GM12878 (cell line): ENCODE results near the gene EIF5A. TPM values are rescaled to one million over a fixed set of nuclear protein-coding genes. Genes with fewer than 3 reads are reported as not detected.

Source experiments
- BACH1 ChIP-seq: fragments of 450-650 bp; IDR thresholded peaks from 2 replicates; pipeline ENCODE4 v1.6.1; 2017; ENCODE audit warnings: mild to moderate bottlenecking, borderline replicate concordance
- DPF2 ChIP-seq: fragments of 450-650 bp; IDR thresholded peaks from 2 replicates; pipeline ENCODE4 v1.6.1; 2017; ENCODE audit warnings: mild to moderate bottlenecking
- ETV6 ChIP-seq, 2 experiments: fragments of 450-650 bp in 1 of 2; IDR thresholded peaks in 1 of 2; conservative IDR thresholded peaks in 1 of 2; 2 replicates each; pipeline ENCODE4 v1.6.1; 2014; ENCODE audit warnings: antibody characterized with exemption in 1 of 2, borderline replicate concordance in 1 of 2, low read depth in 1 of 2, mild to moderate bottlenecking in 1 of 2, moderate library complexity in 1 of 2
- GATAD2B ChIP-seq: fragments of 450-650 bp; conservative IDR thresholded peaks from 2 replicates; pipeline ENCODE4 v1.6.1; 2017; ENCODE audit warnings: low read depth, mild to moderate bottlenecking, moderate library complexity
- IKZF2 ChIP-seq, 2 experiments: fragments of 450-650 bp; IDR thresholded peaks; 2 replicates each; pipeline ENCODE4 v1.6.1; 2017; ENCODE audit warnings: mild to moderate bottlenecking in 2 of 2, moderate library complexity in 2 of 2
- IRF4 ChIP-seq: IDR thresholded peaks from 2 replicates; pipeline ENCODE4 v1.6.1; 2011; ENCODE audit warnings: low read depth, low read length
- KAT2A ChIP-seq: conservative IDR thresholded peaks from 2 replicates; pipeline ENCODE4 v1.6.1; 2011; ENCODE audit warnings: low read depth, low read length; ENCODE audit not compliant: control insufficient read depth
- KDM1A ChIP-seq: fragments of 200-600 bp; sonication (generic); IDR thresholded peaks from 2 replicates; pipeline ENCODE4 v1.6.1; 2016; ENCODE audit warnings: borderline replicate concordance
- MEF2A ChIP-seq: IDR thresholded peaks from 2 replicates; pipeline ENCODE4 v1.6.1; 2011; ENCODE audit warnings: low read depth, mild to moderate bottlenecking, low read length, moderate library complexity; ENCODE audit not compliant: insufficient read depth
- MEF2B ChIP-seq: fragments of 450-650 bp; IDR thresholded peaks from 2 replicates; pipeline ENCODE4 v1.6.1; 2018; ENCODE audit warnings: mild to moderate bottlenecking, moderate library complexity; ENCODE audit not compliant: partially characterized antibody, poor library complexity, severe bottlenecking
- NR2F1 ChIP-seq: fragments of 450-650 bp; conservative IDR thresholded peaks from 2 replicates; pipeline ENCODE4 v1.6.1; 2017; ENCODE audit warnings: mild to moderate bottlenecking
- PAX5 ChIP-seq: IDR thresholded peaks from 2 replicates; pipeline ENCODE4 v1.6.1; 2011; ENCODE audit warnings: low read depth, low read length, borderline replicate concordance
- RB1 ChIP-seq: fragments of 450-650 bp; formaldehyde crosslinking; IDR thresholded peaks from 2 replicates; pipeline ENCODE4 v1.6.1; 2017; ENCODE audit warnings: mild to moderate bottlenecking, borderline replicate concordance
- SMAD5 ChIP-seq: IDR thresholded peaks from 2 replicates; pipeline ENCODE4 v1.6.1; 2016; ENCODE audit warnings: antibody characterized with exemption, low read depth
- SMARCA5 ChIP-seq: fragments of 450-650 bp; IDR thresholded peaks from 2 replicates; pipeline ENCODE4 v1.6.1; 2017; ENCODE audit warnings: mild to moderate bottlenecking
- SMC3 ChIP-seq: IDR thresholded peaks from 2 replicates; pipeline ENCODE4 v1.6.1; 2011; ENCODE audit warnings: low read length, improper control_type of control experiment, borderline replicate concordance
- TARDBP ChIP-seq: IDR thresholded peaks from 2 replicates; pipeline ENCODE4 v1.6.1; 2016; ENCODE audit warnings: borderline replicate concordance
- ZBTB40 ChIP-seq: fragments of 450-650 bp; IDR thresholded peaks from 2 replicates; pipeline ENCODE4 v1.6.1; 2016; ENCODE audit warnings: mild to moderate bottlenecking, moderate library complexity, borderline replicate concordance
- polyA plus RNA-seq, 11 experiments: library from polyadenylated mRNA; depleted of rRNA in 4 of 11; unstranded in 6 of 11; stranded (reverse) in 5 of 11; fragments of >200 nt; fragmentation: Nextera tagmentation in 4 of 11; fragmentation: Illumina TruSeq in 1 of 11; extraction: Ambion mirVana in 4 of 11; extraction: Trizol in 1 of 11; gene quantifications; 1 replicate in 1 of 11; 2 replicates in 10 of 11; pipeline versions ENCODE4 v1.2.1 to v1.2.3, GENCODE V29; 2011 to 2016; ENCODE audit warnings: inconsistent platforms in 2 of 11, missing spikeins in 2 of 11, low read depth in 1 of 11
- total RNA-seq, 4 experiments: library from RNA; depleted of rRNA in 3 of 4; stranded (reverse); fragments of >200 nt in 3 of 4; fragmentation: Illumina TruSeq in 1 of 4; extraction: Trizol in 1 of 4; gene quantifications; 2 replicates each; pipeline versions ENCODE4 v1.2.1 to v1.2.3, GENCODE V29; 2013 to 2021
- TF ChIP-seq, protein P1 (sequence below): fragments of 450-650 bp; IDR thresholded peaks from 2 replicates; pipeline ENCODE4 v1.6.1; 2017; ENCODE audit warnings: mild to moderate bottlenecking
- TF ChIP-seq, protein P2 (sequence below): IDR thresholded peaks from 2 replicates; pipeline ENCODE4 v1.6.1; 2012; ENCODE audit warnings: low read length, inconsistent platforms
- TF ChIP-seq, protein P3 (sequence below): fragments of 450-650 bp; IDR thresholded peaks from 2 replicates; pipeline ENCODE4 v1.6.1; 2018; ENCODE audit warnings: mild to moderate bottlenecking, low read depth, moderate library complexity; ENCODE audit not compliant: partially characterized antibody

EIF5A gene
- total and polyA plus RNA-seq, 10 of the 15 experiments (the other 5 are each of a cell fraction or from before 2014, with no cell fraction given), result 26.5 to 1,792 (median 944) TPM

DNA sequence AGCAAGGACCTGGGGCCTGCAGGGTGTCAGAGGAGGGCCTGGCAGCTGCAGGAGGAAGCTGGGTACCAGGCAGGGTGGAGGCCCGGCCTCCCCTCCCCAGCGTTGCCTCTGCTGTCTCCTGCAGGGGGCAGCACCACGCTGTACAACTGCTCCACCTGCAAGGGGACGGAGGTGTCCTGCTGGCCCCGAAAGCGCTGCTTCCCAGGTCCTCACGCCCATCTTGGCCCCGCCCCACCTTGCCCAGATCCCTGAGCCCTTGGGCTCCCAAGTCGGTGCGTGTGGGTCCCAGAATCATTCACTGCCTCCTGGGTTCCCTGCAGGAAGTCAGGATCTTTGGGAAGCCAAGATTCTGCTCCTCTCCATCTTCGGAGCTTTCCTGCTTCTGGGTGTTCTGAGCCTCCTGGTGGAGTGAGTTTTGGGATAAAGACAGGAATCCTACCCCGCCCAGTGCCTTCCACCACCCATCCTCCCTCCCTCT is 48.7 kb downstream of the EIF5A start (continued):
- TF ChIP-seq, protein P1, sequence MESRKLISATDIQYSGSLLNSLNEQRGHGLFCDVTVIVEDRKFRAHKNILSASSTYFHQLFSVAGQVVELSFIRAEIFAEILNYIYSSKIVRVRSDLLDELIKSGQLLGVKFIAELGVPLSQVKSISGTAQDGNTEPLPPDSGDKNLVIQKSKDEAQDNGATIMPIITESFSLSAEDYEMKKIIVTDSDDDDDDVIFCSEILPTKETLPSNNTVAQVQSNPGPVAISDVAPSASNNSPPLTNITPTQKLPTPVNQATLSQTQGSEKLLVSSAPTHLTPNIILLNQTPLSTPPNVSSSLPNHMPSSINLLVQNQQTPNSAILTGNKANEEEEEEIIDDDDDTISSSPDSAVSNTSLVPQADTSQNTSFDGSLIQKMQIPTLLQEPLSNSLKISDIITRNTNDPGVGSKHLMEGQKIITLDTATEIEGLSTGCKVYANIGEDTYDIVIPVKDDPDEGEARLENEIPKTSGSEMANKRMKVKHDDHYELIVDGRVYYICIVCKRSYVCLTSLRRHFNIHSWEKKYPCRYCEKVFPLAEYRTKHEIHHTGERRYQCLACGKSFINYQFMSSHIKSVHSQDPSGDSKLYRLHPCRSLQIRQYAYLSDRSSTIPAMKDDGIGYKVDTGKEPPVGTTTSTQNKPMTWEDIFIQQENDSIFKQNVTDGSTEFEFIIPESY, result no peak
- TF ChIP-seq MEF2A (0 out of 2 replicates have a peak, but pooled peaks have one; percentile 5), PAX5 (0 out of 2 replicates have a peak, but pooled peaks have one; percentile 27), SMARCA5 (peak; percentile 98), ZBTB40 (no peak), IKZF2 (IDR thresholded peaks at IDR 0.05) (peak in 1 of 2 experiments; percentile 26; a peak in 2 of 4 replicates), NR2F1 (peak; percentile 32; the same call in 1 of the 2 replicates), MEF2B (no peak), IRF4 (peak; percentile 56; the same call in 1 of the 2 replicates), KAT2A (no peak), RB1 (peak; percentile 54; the same call in 1 of the 2 replicates), SMAD5 (no peak), DPF2 (0 out of 2 replicates have a peak, but pooled peaks have one; percentile 41), SMC3 (peak; percentile 85), ETV6 (conservative IDR thresholded peaks at IDR 0.05 in 1 of 2, IDR thresholded peaks at IDR 0.05 in 1 of 2; ENCODE audit: borderline replicate concordance in 1 of 2, low read depth in 1 of 2) (no peak), KDM1A (no peak), BACH1 (0 out of 2 replicates have a peak, but pooled peaks have one; percentile 28), TARDBP (no peak), GATAD2B (peak; percentile 68; the same call in 1 of the 2 replicates)
- TF ChIP-seq, protein P2, sequence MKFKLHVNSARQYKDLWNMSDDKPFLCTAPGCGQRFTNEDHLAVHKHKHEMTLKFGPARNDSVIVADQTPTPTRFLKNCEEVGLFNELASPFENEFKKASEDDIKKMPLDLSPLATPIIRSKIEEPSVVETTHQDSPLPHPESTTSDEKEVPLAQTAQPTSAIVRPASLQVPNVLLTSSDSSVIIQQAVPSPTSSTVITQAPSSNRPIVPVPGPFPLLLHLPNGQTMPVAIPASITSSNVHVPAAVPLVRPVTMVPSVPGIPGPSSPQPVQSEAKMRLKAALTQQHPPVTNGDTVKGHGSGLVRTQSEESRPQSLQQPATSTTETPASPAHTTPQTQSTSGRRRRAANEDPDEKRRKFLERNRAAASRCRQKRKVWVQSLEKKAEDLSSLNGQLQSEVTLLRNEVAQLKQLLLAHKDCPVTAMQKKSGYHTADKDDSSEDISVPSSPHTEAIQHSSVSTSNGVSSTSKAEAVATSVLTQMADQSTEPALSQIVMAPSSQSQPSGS, result no peak
- TF ChIP-seq, protein P3, sequence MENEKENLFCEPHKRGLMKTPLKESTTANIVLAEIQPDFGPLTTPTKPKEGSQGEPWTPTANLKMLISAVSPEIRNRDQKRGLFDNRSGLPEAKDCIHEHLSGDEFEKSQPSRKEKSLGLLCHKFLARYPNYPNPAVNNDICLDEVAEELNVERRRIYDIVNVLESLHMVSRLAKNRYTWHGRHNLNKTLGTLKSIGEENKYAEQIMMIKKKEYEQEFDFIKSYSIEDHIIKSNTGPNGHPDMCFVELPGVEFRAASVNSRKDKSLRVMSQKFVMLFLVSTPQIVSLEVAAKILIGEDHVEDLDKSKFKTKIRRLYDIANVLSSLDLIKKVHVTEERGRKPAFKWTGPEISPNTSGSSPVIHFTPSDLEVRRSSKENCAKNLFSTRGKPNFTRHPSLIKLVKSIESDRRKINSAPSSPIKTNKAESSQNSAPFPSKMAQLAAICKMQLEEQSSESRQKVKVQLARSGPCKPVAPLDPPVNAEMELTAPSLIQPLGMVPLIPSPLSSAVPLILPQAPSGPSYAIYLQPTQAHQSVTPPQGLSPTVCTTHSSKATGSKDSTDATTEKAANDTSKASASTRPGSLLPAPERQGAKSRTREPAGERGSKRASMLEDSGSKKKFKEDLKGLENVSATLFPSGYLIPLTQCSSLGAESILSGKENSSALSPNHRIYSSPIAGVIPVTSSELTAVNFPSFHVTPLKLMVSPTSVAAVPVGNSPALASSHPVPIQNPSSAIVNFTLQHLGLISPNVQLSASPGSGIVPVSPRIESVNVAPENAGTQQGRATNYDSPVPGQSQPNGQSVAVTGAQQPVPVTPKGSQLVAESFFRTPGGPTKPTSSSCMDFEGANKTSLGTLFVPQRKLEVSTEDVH, result no peak
